Measurements from ENCODE around the gene SERP2.

DNA sequence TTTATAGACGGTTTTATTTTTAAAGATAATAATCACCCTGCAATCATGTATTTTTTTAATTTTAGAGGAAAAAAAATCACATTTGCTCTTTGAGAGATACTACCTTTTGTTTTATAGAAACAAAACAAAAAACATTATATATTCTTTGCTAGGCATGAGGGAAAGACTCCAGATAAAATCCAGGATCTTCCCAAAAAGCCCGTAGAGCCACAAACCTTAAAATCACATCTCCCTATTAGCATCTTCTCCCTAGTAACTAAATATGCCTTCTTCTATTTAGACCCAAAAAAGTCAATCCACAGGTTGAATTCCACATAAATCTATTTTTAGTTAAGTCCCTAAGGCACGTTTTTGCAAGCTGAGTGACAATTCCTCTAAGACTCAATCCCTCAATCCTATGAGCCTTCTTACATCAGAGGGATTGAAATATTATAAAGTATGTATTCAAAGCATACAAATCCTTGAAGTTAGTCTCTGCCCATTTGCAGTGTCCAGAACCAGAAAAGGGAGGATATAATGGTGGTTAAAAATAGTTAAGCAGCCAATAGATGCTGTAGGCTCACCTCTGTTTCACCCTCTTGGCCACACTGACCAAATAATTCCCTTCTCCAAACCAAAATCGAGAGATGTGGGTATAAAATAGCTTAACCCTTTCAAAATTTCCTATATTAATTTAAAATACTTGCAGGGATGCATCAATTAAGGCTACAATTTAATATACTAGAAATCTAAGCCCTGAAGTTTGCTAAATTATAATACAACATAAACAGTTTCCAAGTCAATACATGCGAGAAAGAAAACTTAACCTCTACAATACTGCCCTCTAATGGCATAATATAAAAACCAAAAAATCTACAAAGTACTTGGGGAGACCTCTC, 64.0 kb downstream of the SERP2 start:
- TF ChIP-seq ZNF274 (IDR thresholded peaks at IDR 0.05; ENCODE audit: low read depth, low read length) (no peak), YY1 (IDR thresholded peaks at IDR 0.05; ENCODE audit: insufficient read depth, insufficient read length) (no peak), SUZ12 (IDR thresholded peaks at IDR 0.05; ENCODE audit: extremely low read depth, insufficient read depth, insufficient read length) (no peak)

Measured in NT2/D1 (cell line).